ENCODE measurements around the gene SLC2A13. TPM values are rescaled to one million over a fixed set of nuclear protein-coding genes. Genes with fewer than 3 reads are reported as not detected.
"Not testable (repeated sequence)": the region's sequence is repeated elsewhere in the genome, so short reads cannot be mapped to it uniquely, and the experiment has no call there.

Gene SLC2A13
- total and polyA plus RNA-seq, 4 donors: 21.1 to 85.5 (median 28.6) TPM

DNA sequence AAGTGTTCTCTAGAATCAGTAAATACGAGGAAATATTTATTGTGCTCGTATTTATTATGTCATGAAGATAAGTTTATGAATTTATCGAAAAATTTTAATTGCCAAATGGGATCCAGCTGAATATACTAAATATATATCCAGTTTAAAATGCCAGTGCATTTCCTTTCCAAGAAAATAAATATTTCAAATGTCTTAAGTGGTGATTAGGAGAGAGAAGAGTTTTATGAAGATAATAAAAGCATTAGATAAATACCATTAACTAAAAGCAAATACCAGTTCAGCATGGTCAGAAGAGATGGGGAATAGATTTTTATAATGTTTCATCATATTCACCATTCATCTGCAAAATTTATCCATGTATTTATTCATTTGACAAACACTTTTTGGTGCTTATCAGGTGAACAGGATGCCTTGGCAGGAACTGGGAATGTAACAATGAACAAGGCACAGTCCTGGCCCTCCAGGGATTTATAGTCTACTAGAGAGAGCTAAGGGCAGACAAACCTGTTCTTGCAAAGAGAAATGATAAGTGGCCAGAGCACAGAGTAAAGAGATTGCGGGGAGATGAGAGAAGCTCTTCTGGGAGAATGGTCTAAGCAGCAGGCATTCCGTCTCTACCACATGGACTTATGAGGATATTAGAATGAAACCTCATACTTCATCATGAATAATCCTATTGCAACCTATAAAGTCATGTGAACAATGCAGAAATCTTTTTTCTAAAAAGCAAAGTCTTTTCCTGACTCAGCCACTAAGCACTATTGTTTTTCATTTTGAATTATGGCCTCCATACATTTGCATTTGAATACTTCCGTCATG, 342.6 kb downstream of the SLC2A13 start:
- WGBS (ENCODE audit: insufficient coverage): 80% methylated on average over 1 of the region's 6 CpGs
- Histone ChIP-seq H3K27me3 (ENCODE audit: control insufficient read depth, insufficient read depth, low read length) (no peaks in the 10 kb centered on the region), H3K9me3 (ENCODE audit: control insufficient read depth, insufficient read depth, low read length) (no peaks in the 10 kb centered on the region), H3K4me3 (ENCODE audit: low read depth, low read length) (no peak overlapping the region), H3K27ac (ENCODE audit: low read depth, low read length) (no peak overlapping the region), H3K4me1 (ENCODE audit: control insufficient read depth, insufficient read depth, low read length) (no peaks in the 10 kb centered on the region), H3K36me3 (ENCODE audit: control insufficient read depth, insufficient read depth, low read length) (no peaks in the 10 kb centered on the region)
- DNase-seq (ENCODE audit: low read depth in 4 of 6, low spot score in 6 of 6): no peak

DNA sequence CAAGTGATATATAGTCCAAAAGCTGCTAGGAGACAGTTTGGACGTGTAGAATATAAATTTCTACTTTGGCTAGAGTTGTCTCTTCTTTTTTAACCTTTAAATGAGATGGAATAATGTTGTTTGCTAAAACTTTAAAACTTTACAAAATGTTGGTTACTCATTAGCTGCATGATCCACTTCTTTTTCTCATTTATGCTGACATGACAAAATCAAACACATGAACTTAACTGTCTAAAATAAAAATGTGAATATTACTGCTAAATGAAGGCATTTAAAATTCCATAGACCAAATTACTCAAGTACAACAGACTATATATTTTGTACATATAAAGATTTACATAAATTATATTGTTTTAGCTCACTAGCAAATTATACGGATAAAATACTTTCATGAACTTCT, 350.4 kb downstream of the SLC2A13 start:
- H3K36me3 ChIP-seq (ENCODE audit: control insufficient read depth, insufficient read depth, low read length): no peaks in the 10 kb centered on the region
- H3K27ac ChIP-seq (ENCODE audit: low read depth, low read length): no peak overlapping the region
- H3K9me3 ChIP-seq (ENCODE audit: control insufficient read depth, insufficient read depth, low read length): no peaks in the 10 kb centered on the region
- WGBS (ENCODE audit: insufficient coverage): no CpG with 5 or more reads among the region's 2 CpGs
- H3K27me3 ChIP-seq (ENCODE audit: control insufficient read depth, insufficient read depth, low read length): no peaks in the 10 kb centered on the region
- H3K4me1 ChIP-seq (ENCODE audit: control insufficient read depth, insufficient read depth, low read length): no peaks in the 10 kb centered on the region
- no peak for DNase-seq (ENCODE audit: low read depth in 4 of 6, low spot score in 6 of 6)
- no peak overlapping the region for H3K4me3 ChIP-seq (ENCODE audit: low read depth, low read length)

DNA sequence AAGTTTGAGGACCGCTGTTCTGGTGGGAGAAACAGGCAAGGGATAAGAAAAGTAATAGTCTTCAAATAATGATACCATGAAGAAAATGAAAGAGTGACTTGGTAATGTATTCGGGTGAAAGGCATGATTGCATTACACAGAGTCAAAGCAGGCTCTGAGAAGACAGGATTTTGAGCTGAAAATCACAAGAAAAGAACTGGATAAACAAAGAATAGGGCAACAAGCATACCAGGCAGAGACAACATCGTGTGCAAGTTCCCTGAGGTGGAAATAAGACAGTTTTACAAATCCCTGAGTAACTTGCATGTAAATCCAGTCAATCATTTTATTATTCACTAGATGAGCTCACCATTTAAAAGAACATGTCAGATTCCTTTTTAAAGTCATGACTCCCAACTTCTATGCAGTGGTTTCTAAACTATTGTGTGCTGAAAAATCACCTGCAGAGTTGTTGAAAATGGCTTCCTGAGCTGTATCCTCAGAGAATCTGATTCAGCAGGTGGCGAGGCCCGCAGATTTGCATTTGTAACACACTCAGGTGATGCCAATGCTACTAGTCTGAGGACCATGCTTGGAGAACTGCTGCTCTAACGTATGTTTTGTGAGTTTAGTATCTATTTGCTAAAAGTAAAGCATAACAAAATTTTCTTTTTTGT, 353.3 kb downstream of the SLC2A13 start:
- no peak for DNase-seq (ENCODE audit: low read depth in 4 of 6, low spot score in 6 of 6)

DNA sequence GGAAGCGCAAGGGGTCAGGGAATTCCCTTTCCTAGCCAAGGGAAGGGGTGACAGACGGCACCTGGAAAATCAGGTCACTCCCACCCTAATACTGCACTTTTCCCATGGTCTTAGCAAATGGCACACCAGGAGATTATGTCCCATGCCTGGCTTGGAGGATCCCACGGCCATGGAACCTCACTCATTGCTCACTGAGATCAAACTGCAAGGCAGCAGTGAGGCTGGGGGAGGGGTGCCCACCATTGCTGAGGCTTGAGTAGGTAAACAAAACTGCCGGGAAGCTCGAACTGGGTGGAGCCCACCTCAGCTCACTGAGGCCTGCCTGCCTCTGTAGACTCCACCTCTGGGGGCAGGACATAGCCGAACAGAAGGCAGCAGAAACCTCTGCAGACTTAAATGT, 359.7 kb downstream of the SLC2A13 start:
- DNase-seq (ENCODE audit: low read depth in 4 of 6, low spot score in 6 of 6); H3K27me3 ChIP-seq (ENCODE audit: control insufficient read depth, insufficient read depth, low read length); H3K9me3 ChIP-seq (ENCODE audit: control insufficient read depth, insufficient read depth, low read length); H3K36me3 ChIP-seq (ENCODE audit: control insufficient read depth, insufficient read depth, low read length); H3K27ac ChIP-seq (ENCODE audit: low read depth, low read length); H3K4me1 ChIP-seq (ENCODE audit: control insufficient read depth, insufficient read depth, low read length); H3K4me3 ChIP-seq (ENCODE audit: low read depth, low read length): not testable (repeated sequence)
- 69% methylated on average over 4 of the region's 6 CpGs for WGBS (ENCODE audit: insufficient coverage)

More for the DNA sequence above, 353.3 kb downstream of the SLC2A13 start:
- Histone ChIP-seq H3K27ac (ENCODE audit: low read depth, low read length) (no peak overlapping the region), H3K36me3 (ENCODE audit: control insufficient read depth, insufficient read depth, low read length) (no peaks in the 10 kb centered on the region), H3K4me3 (ENCODE audit: low read depth, low read length) (no peak overlapping the region), H3K9me3 (ENCODE audit: control insufficient read depth, insufficient read depth, low read length) (no peaks in the 10 kb centered on the region), H3K4me1 (ENCODE audit: control insufficient read depth, insufficient read depth, low read length) (no peaks in the 10 kb centered on the region), H3K27me3 (ENCODE audit: control insufficient read depth, insufficient read depth, low read length) (no peaks in the 10 kb centered on the region)
- WGBS (ENCODE audit: insufficient coverage): 76% methylated on average over 4 of the region's 6 CpGs

DNA sequence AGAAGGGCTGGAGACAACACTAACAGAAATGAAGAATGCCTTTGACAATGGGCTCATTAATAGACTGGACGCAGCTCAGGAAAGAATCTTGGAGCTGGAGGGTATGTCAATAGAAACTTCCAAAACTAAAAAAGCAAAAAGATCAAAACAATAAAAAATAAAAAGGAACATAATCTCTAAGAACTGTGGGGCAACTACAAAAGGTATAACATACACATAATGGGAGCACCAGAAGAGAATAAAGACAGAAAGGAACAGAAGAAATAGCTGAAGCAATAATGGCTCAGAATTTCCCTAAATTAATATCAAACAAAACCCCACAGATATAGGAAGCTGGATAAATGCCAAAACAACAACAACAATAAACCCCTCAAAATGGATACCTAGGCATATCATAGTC, 362.2 kb downstream of the SLC2A13 start:
- WGBS (ENCODE audit: insufficient coverage): no CpG with 5 or more reads among the region's 1 CpG
- Histone ChIP-seq H3K27ac (ENCODE audit: low read depth, low read length) (no peak overlapping the region), H3K4me3 (ENCODE audit: low read depth, low read length) (no peak overlapping the region), H3K27me3 (ENCODE audit: control insufficient read depth, insufficient read depth, low read length) (no peaks in the 10 kb centered on the region), H3K36me3 (ENCODE audit: control insufficient read depth, insufficient read depth, low read length) (no peaks in the 10 kb centered on the region), H3K9me3 (ENCODE audit: control insufficient read depth, insufficient read depth, low read length) (no peaks in the 10 kb centered on the region), H3K4me1 (ENCODE audit: control insufficient read depth, insufficient read depth, low read length) (no peaks in the 10 kb centered on the region)
- DNase-seq (ENCODE audit: low read depth in 4 of 6, low spot score in 6 of 6): no peak

DNA sequence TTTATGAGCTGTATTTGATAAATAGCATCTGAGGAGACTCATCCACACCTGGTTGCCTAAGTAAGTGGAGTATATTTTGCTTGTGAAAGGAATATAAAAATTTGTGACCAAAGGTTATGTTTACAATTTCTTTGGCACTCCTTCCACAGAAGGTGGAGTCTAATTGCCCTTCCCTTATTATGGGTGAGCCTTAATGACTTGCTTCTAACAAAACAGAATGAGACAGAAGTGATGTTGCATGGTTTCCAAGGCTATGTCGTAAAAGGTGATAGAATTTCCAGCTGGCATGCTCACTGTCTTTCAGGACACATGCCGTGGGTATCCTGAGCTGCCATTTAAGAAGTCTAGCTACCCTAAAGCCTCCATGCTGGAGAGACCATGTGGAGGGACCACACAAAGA, 369.5 kb downstream of the SLC2A13 start:
- no peaks in the 10 kb centered on the region for H3K27me3 ChIP-seq (ENCODE audit: control insufficient read depth, insufficient read depth, low read length)
- H3K4me1 ChIP-seq (ENCODE audit: control insufficient read depth, insufficient read depth, low read length): no peaks in the 10 kb centered on the region
- DNase-seq (ENCODE audit: low read depth in 4 of 6, low spot score in 6 of 6): no peak
- no peak overlapping the region for H3K27ac ChIP-seq (ENCODE audit: low read depth, low read length)
- no peak overlapping the region for H3K4me3 ChIP-seq (ENCODE audit: low read depth, low read length)
- H3K36me3 ChIP-seq (ENCODE audit: control insufficient read depth, insufficient read depth, low read length): no peaks in the 10 kb centered on the region
- peaks cover 9% of the 10 kb centered on the region for H3K9me3 ChIP-seq (ENCODE audit: control insufficient read depth, insufficient read depth, low read length)
- 73% methylated on average over 2 of the region's 2 CpGs for WGBS (ENCODE audit: insufficient coverage)

DNA sequence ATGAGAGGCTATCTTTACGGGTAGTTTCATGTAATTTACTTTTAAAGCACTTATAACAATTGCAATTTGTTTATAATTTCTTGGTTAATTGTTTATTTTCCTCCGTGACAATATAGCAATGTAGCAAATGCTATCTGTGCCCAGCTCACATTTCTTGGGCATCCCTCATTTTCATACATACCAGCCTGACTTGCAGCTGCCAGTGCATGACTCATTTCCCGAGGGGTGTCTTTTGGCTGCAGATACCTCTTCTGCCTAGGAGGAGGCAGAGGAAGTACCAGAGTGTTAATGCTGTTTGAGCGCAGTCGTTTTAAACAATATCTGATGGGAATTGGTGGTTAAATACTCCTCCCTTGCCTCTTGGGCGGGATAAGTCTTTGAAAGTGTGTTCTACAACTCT, 382.1 kb downstream of the SLC2A13 start:
- WGBS (ENCODE audit: insufficient coverage): no CpG with 5 or more reads among the region's 6 CpGs
- Histone ChIP-seq H3K36me3 (ENCODE audit: control insufficient read depth, insufficient read depth, low read length) (no peaks in the 10 kb centered on the region), H3K9me3 (ENCODE audit: control insufficient read depth, insufficient read depth, low read length) (no peaks in the 10 kb centered on the region), H3K27me3 (ENCODE audit: control insufficient read depth, insufficient read depth, low read length) (no peaks in the 10 kb centered on the region), H3K4me1 (ENCODE audit: control insufficient read depth, insufficient read depth, low read length) (no peaks in the 10 kb centered on the region), H3K27ac (ENCODE audit: low read depth, low read length) (no peak overlapping the region), H3K4me3 (ENCODE audit: low read depth, low read length) (no peak overlapping the region)
- peak in 2 of 6 donors; percentile 6 to 62 for DNase-seq (ENCODE audit: low read depth in 4 of 6, low spot score in 6 of 6)

DNA sequence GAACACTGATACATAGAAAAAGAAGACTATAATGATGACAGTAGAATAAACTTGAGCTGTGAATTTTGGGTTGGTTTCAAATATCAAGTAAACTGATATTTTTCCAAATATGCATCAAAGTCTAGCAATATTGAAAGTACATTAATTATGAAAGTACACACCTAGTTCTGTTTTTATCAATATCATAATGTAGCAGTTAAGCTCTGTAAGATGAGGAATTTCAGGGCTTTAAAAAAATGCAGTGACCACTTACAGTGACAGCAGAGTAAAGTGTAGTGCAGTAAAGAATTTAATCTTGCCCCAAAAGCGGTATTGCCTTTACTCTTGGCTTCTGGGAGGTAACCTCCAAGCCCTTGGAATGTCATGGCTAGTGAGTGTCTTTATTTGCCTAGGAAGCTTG, 383.4 kb downstream of the SLC2A13 start:
- no peaks in the 10 kb centered on the region for H3K36me3 ChIP-seq (ENCODE audit: control insufficient read depth, insufficient read depth, low read length)
- WGBS (ENCODE audit: insufficient coverage): 90% methylated on average over 1 of the region's 1 CpG
- H3K27me3 ChIP-seq (ENCODE audit: control insufficient read depth, insufficient read depth, low read length): no peaks in the 10 kb centered on the region
- H3K27ac ChIP-seq (ENCODE audit: low read depth, low read length): no peak overlapping the region
- H3K4me3 ChIP-seq (ENCODE audit: low read depth, low read length): no peak overlapping the region
- H3K4me1 ChIP-seq (ENCODE audit: control insufficient read depth, insufficient read depth, low read length): no peaks in the 10 kb centered on the region
- no peak for DNase-seq (ENCODE audit: low read depth in 4 of 6, low spot score in 6 of 6)
- H3K9me3 ChIP-seq (ENCODE audit: control insufficient read depth, insufficient read depth, low read length): no peaks in the 10 kb centered on the region

DNA sequence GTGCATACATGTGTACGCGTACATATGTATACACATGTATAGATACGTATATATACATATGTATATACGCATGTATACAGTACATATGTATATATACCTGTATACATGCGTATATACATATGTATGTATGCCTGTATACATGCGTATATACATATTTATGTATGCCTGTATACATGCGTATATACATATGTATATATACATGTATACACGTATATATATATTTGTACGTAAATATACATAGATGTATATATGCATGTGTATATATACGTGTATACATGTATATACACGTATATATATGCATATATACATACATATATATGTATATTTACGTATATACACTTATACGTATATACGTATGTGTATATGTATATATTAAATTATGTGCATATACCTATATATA, 392.3 kb downstream of the SLC2A13 start:
- no peak for DNase-seq (ENCODE audit: low read depth in 4 of 6, low spot score in 6 of 6)
- Histone ChIP-seq H3K4me3 (ENCODE audit: low read depth, low read length) (no peak overlapping the region), H3K4me1 (ENCODE audit: control insufficient read depth, insufficient read depth, low read length) (no peaks in the 10 kb centered on the region), H3K36me3 (ENCODE audit: control insufficient read depth, insufficient read depth, low read length) (no peaks in the 10 kb centered on the region), H3K27me3 (ENCODE audit: control insufficient read depth, insufficient read depth, low read length) (no peaks in the 10 kb centered on the region), H3K27ac (ENCODE audit: low read depth, low read length) (no peak overlapping the region), H3K9me3 (ENCODE audit: control insufficient read depth, insufficient read depth, low read length) (peaks cover 4% of the 10 kb centered on the region)
- no CpG with 5 or more reads among the region's 14 CpGs for WGBS (ENCODE audit: insufficient coverage)

DNA sequence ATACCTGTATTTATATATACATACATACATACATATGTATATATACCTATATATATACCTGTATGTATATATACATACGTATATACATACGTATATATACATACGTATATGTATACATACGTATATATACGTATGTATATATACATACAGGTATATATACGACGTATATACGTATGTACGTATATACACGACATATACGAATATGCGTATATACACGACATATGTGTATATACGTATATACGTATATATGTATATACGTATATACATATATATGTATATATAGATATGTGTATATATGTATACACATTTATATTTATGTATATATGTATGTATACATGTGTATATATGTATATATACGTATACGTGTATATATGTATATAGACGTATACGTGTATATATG, 393.5 kb downstream of the SLC2A13 start:
- H3K27me3 ChIP-seq (ENCODE audit: control insufficient read depth, insufficient read depth, low read length): no peaks in the 10 kb centered on the region
- WGBS (ENCODE audit: insufficient coverage): no CpG with 5 or more reads among the region's 20 CpGs
- no peak overlapping the region for H3K27ac ChIP-seq (ENCODE audit: low read depth, low read length)
- H3K9me3 ChIP-seq (ENCODE audit: control insufficient read depth, insufficient read depth, low read length): peaks cover 4% of the 10 kb centered on the region
- H3K36me3 ChIP-seq (ENCODE audit: control insufficient read depth, insufficient read depth, low read length): no peaks in the 10 kb centered on the region
- no peak for DNase-seq (ENCODE audit: low read depth in 4 of 6, low spot score in 6 of 6)
- no peak overlapping the region for H3K4me3 ChIP-seq (ENCODE audit: low read depth, low read length)
- H3K4me1 ChIP-seq (ENCODE audit: control insufficient read depth, insufficient read depth, low read length): no peaks in the 10 kb centered on the region
